Measurements from ENCODE around the gene PLXNA4. TPM values are rescaled to one million over a fixed set of nuclear protein-coding genes. Genes with fewer than 3 reads are reported as not detected.

PLXNA4 gene
- total RNA-seq, 1 donor from 2014 or later = 0.38 TPM

GRCh38 chr7:132609906-132610520 lies 33.7 kb upstream of the PLXNA4 start:
- H3K27me3 Mint-ChIP-seq = peaks cover 37% of the 10 kb centered on the region
- TF ChIP-seq, protein P1, sequence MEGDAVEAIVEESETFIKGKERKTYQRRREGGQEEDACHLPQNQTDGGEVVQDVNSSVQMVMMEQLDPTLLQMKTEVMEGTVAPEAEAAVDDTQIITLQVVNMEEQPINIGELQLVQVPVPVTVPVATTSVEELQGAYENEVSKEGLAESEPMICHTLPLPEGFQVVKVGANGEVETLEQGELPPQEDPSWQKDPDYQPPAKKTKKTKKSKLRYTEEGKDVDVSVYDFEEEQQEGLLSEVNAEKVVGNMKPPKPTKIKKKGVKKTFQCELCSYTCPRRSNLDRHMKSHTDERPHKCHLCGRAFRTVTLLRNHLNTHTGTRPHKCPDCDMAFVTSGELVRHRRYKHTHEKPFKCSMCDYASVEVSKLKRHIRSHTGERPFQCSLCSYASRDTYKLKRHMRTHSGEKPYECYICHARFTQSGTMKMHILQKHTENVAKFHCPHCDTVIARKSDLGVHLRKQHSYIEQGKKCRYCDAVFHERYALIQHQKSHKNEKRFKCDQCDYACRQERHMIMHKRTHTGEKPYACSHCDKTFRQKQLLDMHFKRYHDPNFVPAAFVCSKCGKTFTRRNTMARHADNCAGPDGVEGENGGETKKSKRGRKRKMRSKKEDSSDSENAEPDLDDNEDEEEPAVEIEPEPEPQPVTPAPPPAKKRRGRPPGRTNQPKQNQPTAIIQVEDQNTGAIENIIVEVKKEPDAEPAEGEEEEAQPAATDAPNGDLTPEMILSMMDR (IDR thresholded peaks at IDR 0.05; ENCODE audit: unreplicated experiment) = no peak
- no peaks in the 10 kb centered on the region for H3K9me3 Mint-ChIP-seq (ENCODE audit: low read depth)
- H3K27ac Mint-ChIP-seq = no peak overlapping the region
- no peak overlapping the region for H3K4me3 Mint-ChIP-seq (ENCODE audit: low read depth)
- H3K4me1 Mint-ChIP-seq (ENCODE audit: low read depth) = peaks cover 7% of the 10 kb centered on the region
- no peak for DNase-seq (ENCODE audit: low spot score, unreplicated experiment)
- no peaks in the 10 kb centered on the region for H3K36me3 Mint-ChIP-seq (ENCODE audit: insufficient read depth)

GRCh38 chr7:132609222-132609621 lies 33.0 kb upstream of the PLXNA4 start:
- no peaks in the 10 kb centered on the region for H3K36me3 Mint-ChIP-seq (ENCODE audit: insufficient read depth)
- no peaks in the 10 kb centered on the region for H3K9me3 Mint-ChIP-seq (ENCODE audit: low read depth)
- peaks cover 29% of the 10 kb centered on the region for H3K27me3 Mint-ChIP-seq
- TF ChIP-seq, protein P1 (IDR thresholded peaks at IDR 0.05; ENCODE audit: unreplicated experiment) = no peak
- no peak overlapping the region for H3K4me3 Mint-ChIP-seq (ENCODE audit: low read depth)
- no peak for DNase-seq (ENCODE audit: low spot score, unreplicated experiment)
- H3K27ac Mint-ChIP-seq = no peak overlapping the region
- peaks cover under 1% of the 10 kb centered on the region for H3K4me1 Mint-ChIP-seq (ENCODE audit: low read depth)

GRCh38 chr7:132608523-132608922 lies 32.3 kb upstream of the PLXNA4 start:
- Mint-ChIP-seq H3K9me3 (ENCODE audit: low read depth) (no peaks in the 10 kb centered on the region), H3K4me3 (ENCODE audit: low read depth) (no peak overlapping the region), H3K27me3 (peaks cover 24% of the 10 kb centered on the region), H3K27ac (no peak overlapping the region), H3K36me3 (ENCODE audit: insufficient read depth) (no peaks in the 10 kb centered on the region), H3K4me1 (ENCODE audit: low read depth) (no peaks in the 10 kb centered on the region)
- DNase-seq (ENCODE audit: low spot score, unreplicated experiment) = no peak
- TF ChIP-seq, protein P1 (IDR thresholded peaks at IDR 0.05; ENCODE audit: unreplicated experiment) = no peak

GRCh38 chr7:132607656-132608055 lies 31.4 kb upstream of the PLXNA4 start:
- Mint-ChIP-seq H3K27me3 (peaks cover 18% of the 10 kb centered on the region), H3K36me3 (ENCODE audit: insufficient read depth) (no peaks in the 10 kb centered on the region), H3K4me1 (ENCODE audit: low read depth) (no peaks in the 10 kb centered on the region), H3K9me3 (ENCODE audit: low read depth) (no peaks in the 10 kb centered on the region), H3K27ac (no peak overlapping the region), H3K4me3 (ENCODE audit: low read depth) (no peak overlapping the region)
- TF ChIP-seq, protein P1 (IDR thresholded peaks at IDR 0.05; ENCODE audit: unreplicated experiment) = no peak
- no peak for DNase-seq (ENCODE audit: low spot score, unreplicated experiment)

DNA sequence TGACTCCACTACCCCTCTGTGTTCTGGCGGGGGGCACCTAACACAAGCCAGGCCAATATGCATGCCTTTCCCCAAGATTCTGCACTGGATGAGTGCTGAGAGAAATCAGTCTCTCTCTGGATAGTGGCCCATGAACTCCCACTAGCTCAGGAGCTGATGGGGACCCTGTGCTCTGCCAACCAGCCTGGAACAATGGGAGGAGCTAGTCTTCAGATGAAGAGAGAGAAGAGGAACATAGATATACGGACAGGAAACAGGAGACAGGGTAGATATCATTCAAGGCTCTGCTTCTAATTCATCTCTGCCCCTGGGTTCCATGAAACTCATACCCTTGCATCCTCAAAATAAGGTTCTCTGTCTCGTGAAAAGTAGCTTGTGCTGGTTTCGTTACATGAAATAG lies 27.9 kb upstream of the PLXNA4 start:
- TF ChIP-seq, protein P1 (IDR thresholded peaks at IDR 0.05; ENCODE audit: unreplicated experiment) = no peak
- H3K27me3 Mint-ChIP-seq = peaks cover 11% of the 10 kb centered on the region
- no peak overlapping the region for H3K27ac Mint-ChIP-seq
- no peaks in the 10 kb centered on the region for H3K9me3 Mint-ChIP-seq (ENCODE audit: low read depth)
- no peaks in the 10 kb centered on the region for H3K4me1 Mint-ChIP-seq (ENCODE audit: low read depth)
- no peak overlapping the region for H3K4me3 Mint-ChIP-seq (ENCODE audit: low read depth)
- DNase-seq (ENCODE audit: low spot score, unreplicated experiment) = no peak
- no peaks in the 10 kb centered on the region for H3K36me3 Mint-ChIP-seq (ENCODE audit: insufficient read depth)

All from progenitor cell of endocrine pancreas (in vitro differentiated cells).